Liver (tissue), 3 donors: ENCODE data around the gene RPS6KA5.

ENCODE experiments used
- EGR1 ChIP-seq, 2 donors: IDR thresholded peaks; 2 replicates each; pipeline ENCODE4 v1.6.1; 2016 to 2018; ENCODE audit warnings: antibody characterized with exemption in 2 of 2, low read depth in 2 of 2
- FOXA1 ChIP-seq: IDR thresholded peaks from 2 replicates; pipeline ENCODE4 v1.6.1; 2016; ENCODE audit warnings: antibody characterized with exemption
- GABPA ChIP-seq, 2 donors: IDR thresholded peaks in 1 of 2; conservative IDR thresholded peaks in 1 of 2; 2 replicates each; pipeline ENCODE4 v1.6.1; 2016; ENCODE audit warnings: antibody characterized with exemption in 2 of 2, mild to moderate bottlenecking in 1 of 2, moderate library complexity in 1 of 2
- HNF4G ChIP-seq: IDR thresholded peaks from 2 replicates; pipeline ENCODE4 v1.6.1; 2016; ENCODE audit warnings: antibody characterized with exemption
- JUND ChIP-seq, 2 donors: IDR thresholded peaks; 2 replicates each; pipeline ENCODE4 v1.6.1; 2016; ENCODE audit warnings: antibody characterized with exemption in 2 of 2
- RAD21 ChIP-seq, 2 donors: IDR thresholded peaks; 2 replicates each; pipeline ENCODE4 v1.6.1; 2016; ENCODE audit warnings: antibody characterized with exemption in 2 of 2, mild to moderate bottlenecking in 2 of 2
- SP1 ChIP-seq: IDR thresholded peaks from 2 replicates; pipeline ENCODE4 v1.6.1; 2018; ENCODE audit warnings: antibody characterized with exemption, mild to moderate bottlenecking
- TAF1 ChIP-seq: conservative IDR thresholded peaks from 2 replicates; pipeline ENCODE4 v1.6.1; 2016; ENCODE audit warnings: antibody characterized with exemption, mild to moderate bottlenecking
- YY1 ChIP-seq: IDR thresholded peaks from 2 replicates; pipeline ENCODE4 v1.6.1; 2016; ENCODE audit warnings: antibody characterized with exemption, mild to moderate bottlenecking
- TF ChIP-seq, protein P1 (sequence below): fragments of 150-350 bp; IDR thresholded peaks from 2 replicates; pipeline ENCODE4 v1.5.1; 2017; ENCODE audit warnings: improper control_type of control experiment, low read depth, low read length; ENCODE audit not compliant: missing input control
- TF ChIP-seq, protein P2 (sequence below): IDR thresholded peaks from 2 replicates; pipeline ENCODE4 v1.6.1; 2016; ENCODE audit warnings: antibody characterized with exemption
- TF ChIP-seq, protein P3 (sequence below): IDR thresholded peaks from 2 replicates; pipeline ENCODE4 v1.6.1; 2016; ENCODE audit warnings: antibody characterized with exemption
- TF ChIP-seq, protein P4 (sequence below): IDR thresholded peaks from 2 replicates; pipeline ENCODE4 v1.6.1; 2016; ENCODE audit warnings: antibody characterized with exemption, mild to moderate bottlenecking
- TF ChIP-seq, protein P5 (sequence below): IDR thresholded peaks from 2 replicates; pipeline ENCODE4 v1.6.1; 2016; ENCODE audit warnings: antibody characterized with exemption
- donor health status: healthy.
- donor health status: healthy.

DNA sequence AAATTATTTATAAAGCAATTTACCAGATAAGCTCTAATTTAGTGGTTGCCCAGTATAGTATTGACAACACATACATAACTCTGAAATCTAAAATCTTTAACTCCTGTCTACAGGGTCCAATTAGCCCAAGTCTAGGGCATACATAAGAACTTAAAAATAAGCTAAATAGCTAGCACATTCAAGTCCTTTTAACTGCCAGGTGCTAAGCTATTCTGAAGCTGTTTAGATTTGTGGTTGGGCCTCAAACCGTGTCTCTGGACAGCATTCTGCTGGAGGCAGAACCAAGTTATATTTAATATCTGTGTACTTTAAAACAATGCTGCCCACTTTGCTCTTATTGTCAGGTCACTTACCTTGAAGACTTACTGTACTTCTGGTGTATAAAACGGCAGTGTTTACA is 19.0 kb downstream of the RPS6KA5 start:
- TF ChIP-seq, protein P1, sequence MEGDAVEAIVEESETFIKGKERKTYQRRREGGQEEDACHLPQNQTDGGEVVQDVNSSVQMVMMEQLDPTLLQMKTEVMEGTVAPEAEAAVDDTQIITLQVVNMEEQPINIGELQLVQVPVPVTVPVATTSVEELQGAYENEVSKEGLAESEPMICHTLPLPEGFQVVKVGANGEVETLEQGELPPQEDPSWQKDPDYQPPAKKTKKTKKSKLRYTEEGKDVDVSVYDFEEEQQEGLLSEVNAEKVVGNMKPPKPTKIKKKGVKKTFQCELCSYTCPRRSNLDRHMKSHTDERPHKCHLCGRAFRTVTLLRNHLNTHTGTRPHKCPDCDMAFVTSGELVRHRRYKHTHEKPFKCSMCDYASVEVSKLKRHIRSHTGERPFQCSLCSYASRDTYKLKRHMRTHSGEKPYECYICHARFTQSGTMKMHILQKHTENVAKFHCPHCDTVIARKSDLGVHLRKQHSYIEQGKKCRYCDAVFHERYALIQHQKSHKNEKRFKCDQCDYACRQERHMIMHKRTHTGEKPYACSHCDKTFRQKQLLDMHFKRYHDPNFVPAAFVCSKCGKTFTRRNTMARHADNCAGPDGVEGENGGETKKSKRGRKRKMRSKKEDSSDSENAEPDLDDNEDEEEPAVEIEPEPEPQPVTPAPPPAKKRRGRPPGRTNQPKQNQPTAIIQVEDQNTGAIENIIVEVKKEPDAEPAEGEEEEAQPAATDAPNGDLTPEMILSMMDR, result no peak
- TF ChIP-seq, protein P2, sequence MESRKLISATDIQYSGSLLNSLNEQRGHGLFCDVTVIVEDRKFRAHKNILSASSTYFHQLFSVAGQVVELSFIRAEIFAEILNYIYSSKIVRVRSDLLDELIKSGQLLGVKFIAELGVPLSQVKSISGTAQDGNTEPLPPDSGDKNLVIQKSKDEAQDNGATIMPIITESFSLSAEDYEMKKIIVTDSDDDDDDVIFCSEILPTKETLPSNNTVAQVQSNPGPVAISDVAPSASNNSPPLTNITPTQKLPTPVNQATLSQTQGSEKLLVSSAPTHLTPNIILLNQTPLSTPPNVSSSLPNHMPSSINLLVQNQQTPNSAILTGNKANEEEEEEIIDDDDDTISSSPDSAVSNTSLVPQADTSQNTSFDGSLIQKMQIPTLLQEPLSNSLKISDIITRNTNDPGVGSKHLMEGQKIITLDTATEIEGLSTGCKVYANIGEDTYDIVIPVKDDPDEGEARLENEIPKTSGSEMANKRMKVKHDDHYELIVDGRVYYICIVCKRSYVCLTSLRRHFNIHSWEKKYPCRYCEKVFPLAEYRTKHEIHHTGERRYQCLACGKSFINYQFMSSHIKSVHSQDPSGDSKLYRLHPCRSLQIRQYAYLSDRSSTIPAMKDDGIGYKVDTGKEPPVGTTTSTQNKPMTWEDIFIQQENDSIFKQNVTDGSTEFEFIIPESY, result no peak
- TF ChIP-seq SP1 (no peak), GABPA (IDR thresholded peaks at IDR 0.05 in 1 of 2, conservative IDR thresholded peaks at IDR 0.05 in 1 of 2) (no peak), RAD21 (IDR thresholded peaks at IDR 0.05) (no peak), FOXA1 (no peak), HNF4G (no peak), YY1 (no peak), TAF1 (no peak), EGR1 (IDR thresholded peaks at IDR 0.05; ENCODE audit: low read depth in 2 of 2) (no peak), JUND (IDR thresholded peaks at IDR 0.05) (no peak)
- TF ChIP-seq, protein P3, sequence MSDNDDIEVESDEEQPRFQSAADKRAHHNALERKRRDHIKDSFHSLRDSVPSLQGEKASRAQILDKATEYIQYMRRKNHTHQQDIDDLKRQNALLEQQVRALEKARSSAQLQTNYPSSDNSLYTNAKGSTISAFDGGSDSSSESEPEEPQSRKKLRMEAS, result no peak
- TF ChIP-seq, protein P4, sequence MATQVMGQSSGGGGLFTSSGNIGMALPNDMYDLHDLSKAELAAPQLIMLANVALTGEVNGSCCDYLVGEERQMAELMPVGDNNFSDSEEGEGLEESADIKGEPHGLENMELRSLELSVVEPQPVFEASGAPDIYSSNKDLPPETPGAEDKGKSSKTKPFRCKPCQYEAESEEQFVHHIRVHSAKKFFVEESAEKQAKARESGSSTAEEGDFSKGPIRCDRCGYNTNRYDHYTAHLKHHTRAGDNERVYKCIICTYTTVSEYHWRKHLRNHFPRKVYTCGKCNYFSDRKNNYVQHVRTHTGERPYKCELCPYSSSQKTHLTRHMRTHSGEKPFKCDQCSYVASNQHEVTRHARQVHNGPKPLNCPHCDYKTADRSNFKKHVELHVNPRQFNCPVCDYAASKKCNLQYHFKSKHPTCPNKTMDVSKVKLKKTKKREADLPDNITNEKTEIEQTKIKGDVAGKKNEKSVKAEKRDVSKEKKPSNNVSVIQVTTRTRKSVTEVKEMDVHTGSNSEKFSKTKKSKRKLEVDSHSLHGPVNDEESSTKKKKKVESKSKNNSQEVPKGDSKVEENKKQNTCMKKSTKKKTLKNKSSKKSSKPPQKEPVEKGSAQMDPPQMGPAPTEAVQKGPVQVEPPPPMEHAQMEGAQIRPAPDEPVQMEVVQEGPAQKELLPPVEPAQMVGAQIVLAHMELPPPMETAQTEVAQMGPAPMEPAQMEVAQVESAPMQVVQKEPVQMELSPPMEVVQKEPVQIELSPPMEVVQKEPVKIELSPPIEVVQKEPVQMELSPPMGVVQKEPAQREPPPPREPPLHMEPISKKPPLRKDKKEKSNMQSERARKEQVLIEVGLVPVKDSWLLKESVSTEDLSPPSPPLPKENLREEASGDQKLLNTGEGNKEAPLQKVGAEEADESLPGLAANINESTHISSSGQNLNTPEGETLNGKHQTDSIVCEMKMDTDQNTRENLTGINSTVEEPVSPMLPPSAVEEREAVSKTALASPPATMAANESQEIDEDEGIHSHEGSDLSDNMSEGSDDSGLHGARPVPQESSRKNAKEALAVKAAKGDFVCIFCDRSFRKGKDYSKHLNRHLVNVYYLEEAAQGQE, result no peak
- TF ChIP-seq, protein P5, sequence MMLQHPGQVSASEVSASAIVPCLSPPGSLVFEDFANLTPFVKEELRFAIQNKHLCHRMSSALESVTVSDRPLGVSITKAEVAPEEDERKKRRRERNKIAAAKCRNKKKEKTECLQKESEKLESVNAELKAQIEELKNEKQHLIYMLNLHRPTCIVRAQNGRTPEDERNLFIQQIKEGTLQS, result no peak
